ENCODE measurements around the gene DOCK6. TPM values are rescaled to one million over a fixed set of nuclear protein-coding genes. Genes with fewer than 3 reads are reported as not detected.

DOCK6 gene
- total RNA-seq, 1 experiment from 2014 or later: 57.9 TPM

DNA sequence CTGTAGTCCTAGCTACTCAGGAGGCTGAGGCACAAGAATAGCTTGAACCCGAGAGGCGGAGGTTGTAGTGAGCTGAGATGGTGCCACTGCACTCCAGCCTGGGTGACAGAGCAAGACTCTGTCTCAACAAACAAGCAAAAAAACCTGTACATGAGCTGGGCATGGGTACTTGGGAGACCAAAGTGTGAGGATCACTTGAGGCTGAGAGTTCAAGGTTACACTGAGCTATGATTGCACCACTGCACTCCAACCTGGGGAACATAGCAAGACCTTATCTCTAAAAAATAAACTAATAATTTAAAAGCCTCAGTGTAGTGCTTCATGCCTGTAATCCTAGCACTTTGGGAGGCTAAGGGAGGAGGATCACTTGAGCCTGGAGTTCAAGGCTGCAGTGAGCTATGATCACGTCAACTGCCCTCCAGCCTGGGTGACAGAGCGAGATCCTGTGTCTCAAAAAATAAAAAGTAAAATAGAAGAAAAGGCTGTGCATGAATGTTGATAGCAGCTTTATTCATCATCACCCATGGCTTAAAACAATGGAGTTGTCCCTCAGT, 12.3 kb upstream of the DOCK6 start:
- no peak overlapping the region for H3K4me3 Mint-ChIP-seq
- Histone ChIP-seq H4K5ac (ENCODE audit: insufficient read length, low read depth, low read length) (no peak overlapping the region), H3K79me2 (ENCODE audit: insufficient read depth, low read length) (no peaks in the 10 kb centered on the region), H2BK120ac (ENCODE audit: low read depth, low read length, poor library complexity, severe bottlenecking) (no peak overlapping the region), H3K23me2 (ENCODE audit: insufficient read length, low read depth, low read length, poor library complexity, severe bottlenecking) (no peaks in the 10 kb centered on the region), H4K91ac (ENCODE audit: insufficient read length, low read depth, low read length) (no peak overlapping the region), H2BK5ac (ENCODE audit: insufficient read length, low read length) (no peak overlapping the region), H2BK15ac (ENCODE audit: low read depth, low read length) (no peak overlapping the region), H3K9me3 (ENCODE audit: control insufficient read depth, low read depth, low read length) (no peaks in the 10 kb centered on the region), H2BK12ac (ENCODE audit: insufficient read length, low read depth, low read length) (no peak overlapping the region), H2AK5ac (ENCODE audit: insufficient read length, low read length) (no peak overlapping the region), H2BK20ac (ENCODE audit: low read depth, low read length, poor library complexity, severe bottlenecking) (no peak overlapping the region), H3K4me1 (ENCODE audit: insufficient read depth, low read length) (no peaks in the 10 kb centered on the region), H3K9ac (ENCODE audit: extremely low read depth, insufficient read length, low read length) (no peak overlapping the region), H3K4ac (ENCODE audit: low read depth, low read length) (no peak overlapping the region), H2AFZ (ENCODE audit: low read length) (no peak overlapping the region), H4K20me1 (ENCODE audit: control insufficient read depth, insufficient read depth, insufficient read length) (no peaks in the 10 kb centered on the region), H3K14ac (ENCODE audit: insufficient read depth, low read length) (no peak overlapping the region), H3K79me1 (ENCODE audit: insufficient read depth, low read depth, low read length, poor library complexity, severe bottlenecking) (no peaks in the 10 kb centered on the region), H3T11ph (ENCODE audit: low read length) (no peak overlapping the region), H3K23ac (ENCODE audit: insufficient read length, low read depth, low read length) (no peak overlapping the region), H3K18ac (ENCODE audit: insufficient read length, low read depth, low read length) (no peak overlapping the region), H3K27me3 (ENCODE audit: insufficient read depth, low read length) (no peaks in the 10 kb centered on the region), H4K8ac (replicated peaks; ENCODE audit: insufficient read length, low read depth, low read length) (no peak overlapping the region), H3K27ac (ENCODE audit: insufficient read length, low read depth, low read length) (no peak overlapping the region), H3K56ac (ENCODE audit: insufficient read length, low read depth, low read length) (no peak overlapping the region), H3K4me2 (ENCODE audit: insufficient read depth, insufficient read length, low read length) (no peak overlapping the region)
- H3K27ac Mint-ChIP-seq: no peak overlapping the region
- H3K4me1 Mint-ChIP-seq: peaks cover 9 to 15% of the 10 kb centered on the region in 2 experiments
- peaks cover 19 to 22% of the 10 kb centered on the region in 2 experiments for H3K9me3 Mint-ChIP-seq
- no CpG with 5 or more reads among the region's 4 CpGs for WGBS (ENCODE audit: extremely low coverage, insufficient read length, low lambda C conversion rate)
- no peak for TF ChIP-seq CTCF (conservative IDR thresholded peaks at IDR 0.05)
- H3K36me3 Mint-ChIP-seq (ENCODE audit: insufficient read depth in 1 of 3, low read depth in 3 of 3): peaks cover 0 to 10% (median 2%) of the 10 kb centered on the region in 3 experiments; a peak in 4 of 7 replicates
- no peak for DNase-seq
- H3K27me3 Mint-ChIP-seq (ENCODE audit: low read depth): peaks cover 9% of the 10 kb centered on the region

Measured in H9 (cell line).